HEK293 (cell line): ENCODE results near the gene C20orf204.

ENCODE experiments used
- CTCF ChIA-PET: fragments of 350-600 bp; formaldehyde crosslinking; extraction: SDS; loops from one replicate; lab custom pipeline; 2021; ENCODE audit warnings: antibody characterized with exemption; lab: Yijun Ruan, JAX
- POLR2A ChIA-PET: fragments of 300-600 bp; formaldehyde crosslinking; extraction: SDS; loops from one replicate; lab custom pipeline; 2020; ENCODE audit warnings: antibody characterized with exemption, inconsistent platforms; lab: Yijun Ruan, JAX
- H3K27ac ChIP-seq: fragments of 200-500 bp; sonication (Bioruptor generic); 2 replicates; pipeline ENCODE4 v1.5.1; 2014; ENCODE audit warnings: low read depth, low read length, control low read depth, inconsistent platforms; ENCODE audit errors: extremely low read depth
- H3K36me3 ChIP-seq, 2 experiments: fragments of 200-500 bp in 1 of 2; sonication (Bioruptor generic) in 1 of 2; 1 replicate in 1 of 2; 2 replicates in 1 of 2; pipeline ENCODE4 v1.5.1; 2014 to 2017; ENCODE audit warnings: inconsistent platforms in 2 of 2, low read length in 2 of 2; ENCODE audit not compliant: control insufficient read depth in 2 of 2, insufficient read depth in 1 of 2
- H3K4me1 ChIP-seq: fragments of 200-500 bp; sonication (Bioruptor generic); 2 replicates; pipeline ENCODE4 v1.5.1; 2014; ENCODE audit warnings: mild to moderate bottlenecking, low read length, inconsistent platforms; ENCODE audit not compliant: control insufficient read depth, insufficient read depth
- H3K4me3 ChIP-seq: 2 replicates; pipeline ENCODE4 v1.5.1; 2011; ENCODE audit warnings: low read depth, mild to moderate bottlenecking, control low read depth, low read length, moderate library complexity
- H3K9me3 ChIP-seq: fragments of 200-500 bp; sonication (Bioruptor generic); 2 replicates; pipeline ENCODE4 v1.5.1; 2014; ENCODE audit warnings: low read depth, low read length, inconsistent platforms; ENCODE audit not compliant: control insufficient read depth, insufficient read depth
- BCL11A ChIP-seq: fragments of 450-650 bp; formaldehyde crosslinking; IDR thresholded peaks from 2 replicates; pipeline ENCODE4 v1.5.1; 2016; ENCODE audit warnings: low read depth, missing biosample characterization, missing genetic modification characterization
- HOXA7 ChIP-seq: sonication (generic); formaldehyde crosslinking; IDR thresholded peaks from 2 replicates; pipeline ENCODE4 v1.8.1; 2022; ENCODE audit warnings: missing genetic modification reagents, borderline replicate concordance
- OVOL3 ChIP-seq: fragments of 450-650 bp; formaldehyde crosslinking; IDR thresholded peaks from 2 replicates; pipeline ENCODE4 v1.5.1; 2016; ENCODE audit warnings: missing biosample characterization, missing genetic modification characterization
- SCRT2 ChIP-seq: fragments of 450-650 bp; formaldehyde crosslinking; IDR thresholded peaks from 2 replicates; pipeline ENCODE4 v1.5.1; 2016; ENCODE audit warnings: missing biosample characterization, missing genetic modification characterization
- SP2 ChIP-seq: fragments of 450-650 bp; formaldehyde crosslinking; IDR thresholded peaks from 2 replicates; pipeline ENCODE4 v1.5.1; 2016; ENCODE audit warnings: missing biosample characterization, missing genetic modification characterization
- ZBTB17 ChIP-seq: fragments of 450-650 bp; formaldehyde crosslinking; IDR thresholded peaks from 2 replicates; pipeline ENCODE4 v1.5.1; 2016; ENCODE audit warnings: missing biosample characterization, missing genetic modification characterization
- ZBTB20 ChIP-seq: fragments of 450-650 bp; formaldehyde crosslinking; IDR thresholded peaks from 2 replicates; pipeline ENCODE4 v1.5.1; 2016; ENCODE audit warnings: missing biosample characterization, missing genetic modification characterization
- ZBTB48 ChIP-seq: fragments of 450-650 bp; formaldehyde crosslinking; IDR thresholded peaks from 2 replicates; pipeline ENCODE4 v1.5.1; 2016; ENCODE audit warnings: missing biosample characterization, missing genetic modification characterization
- ZIC2 ChIP-seq: fragments of 450-650 bp; formaldehyde crosslinking; IDR thresholded peaks from 2 replicates; pipeline ENCODE4 v1.5.1; 2016; ENCODE audit warnings: missing biosample characterization, missing genetic modification characterization
- ZNF114 ChIP-seq: fragments of 450-650 bp; formaldehyde crosslinking; IDR thresholded peaks from 2 replicates; pipeline ENCODE4 v1.5.0; 2017; ENCODE audit warnings: missing biosample characterization, missing genetic modification characterization
- ZNF133 ChIP-seq: fragments of 450-650 bp; formaldehyde crosslinking; IDR thresholded peaks from 2 replicates; pipeline ENCODE4 v1.5.1; 2016; ENCODE audit warnings: missing biosample characterization, missing genetic modification characterization
- ZNF155 ChIP-seq: fragments of 450-650 bp; formaldehyde crosslinking; IDR thresholded peaks from 2 replicates; pipeline ENCODE4 v1.5.1; 2016; ENCODE audit warnings: missing biosample characterization, missing genetic modification characterization
- ZNF174 ChIP-seq: fragments of 450-650 bp; formaldehyde crosslinking; IDR thresholded peaks from 2 replicates; pipeline ENCODE4 v1.5.0; 2017; ENCODE audit warnings: missing biosample characterization, mild to moderate bottlenecking, missing genetic modification characterization
- ZNF202 ChIP-seq: fragments of 450-650 bp; formaldehyde crosslinking; IDR thresholded peaks from 2 replicates; pipeline ENCODE4 v1.5.1; 2016; ENCODE audit warnings: missing biosample characterization, missing genetic modification characterization, borderline replicate concordance
- ZNF274 ChIP-seq, 2 experiments: fragments of 200-500 bp in 1 of 2; fragments of 450-650 bp in 1 of 2; sonication (Bioruptor generic) in 1 of 2; formaldehyde crosslinking in 1 of 2; IDR thresholded peaks; 2 replicates each; pipeline versions ENCODE4 v1.5.1 to v1.6.1; 2014 to 2016; ENCODE audit warnings: borderline replicate concordance in 1 of 2, inconsistent platforms in 1 of 2, low read length in 1 of 2, missing biosample characterization in 1 of 2, missing genetic modification characterization in 1 of 2
- ZNF433 ChIP-seq: fragments of 450-650 bp; formaldehyde crosslinking; IDR thresholded peaks from 2 replicates; pipeline ENCODE4 v1.5.1; 2016; ENCODE audit warnings: missing biosample characterization, missing genetic modification characterization, low read depth
- ZNF585B ChIP-seq: fragments of 450-650 bp; formaldehyde crosslinking; IDR thresholded peaks from 2 replicates; pipeline ENCODE4 v1.5.1; 2016; ENCODE audit warnings: missing biosample characterization, missing genetic modification characterization
- TF ChIP-seq, protein P1 (sequence below): fragments of 450-650 bp; formaldehyde crosslinking; IDR thresholded peaks from 2 replicates; pipeline ENCODE4 v1.5.1; 2017; ENCODE audit warnings: missing biosample characterization, missing genetic modification characterization
- TF ChIP-seq, protein P2 (sequence below): fragments of 450-650 bp; formaldehyde crosslinking; IDR thresholded peaks from 2 replicates; pipeline ENCODE4 v1.5.1; 2017; ENCODE audit warnings: missing biosample characterization, missing genetic modification characterization
- TF ChIP-seq, protein P3 (sequence below): fragments of 450-650 bp; formaldehyde crosslinking; IDR thresholded peaks from 2 replicates; pipeline ENCODE4 v1.5.1; 2016; ENCODE audit warnings: missing biosample characterization, missing genetic modification characterization
- TF ChIP-seq, protein P4 (sequence below): fragments of 450-650 bp; formaldehyde crosslinking; IDR thresholded peaks from 2 replicates; pipeline ENCODE4 v1.5.1; 2016; ENCODE audit warnings: missing biosample characterization, missing genetic modification characterization

Gene C20orf204

DNA sequence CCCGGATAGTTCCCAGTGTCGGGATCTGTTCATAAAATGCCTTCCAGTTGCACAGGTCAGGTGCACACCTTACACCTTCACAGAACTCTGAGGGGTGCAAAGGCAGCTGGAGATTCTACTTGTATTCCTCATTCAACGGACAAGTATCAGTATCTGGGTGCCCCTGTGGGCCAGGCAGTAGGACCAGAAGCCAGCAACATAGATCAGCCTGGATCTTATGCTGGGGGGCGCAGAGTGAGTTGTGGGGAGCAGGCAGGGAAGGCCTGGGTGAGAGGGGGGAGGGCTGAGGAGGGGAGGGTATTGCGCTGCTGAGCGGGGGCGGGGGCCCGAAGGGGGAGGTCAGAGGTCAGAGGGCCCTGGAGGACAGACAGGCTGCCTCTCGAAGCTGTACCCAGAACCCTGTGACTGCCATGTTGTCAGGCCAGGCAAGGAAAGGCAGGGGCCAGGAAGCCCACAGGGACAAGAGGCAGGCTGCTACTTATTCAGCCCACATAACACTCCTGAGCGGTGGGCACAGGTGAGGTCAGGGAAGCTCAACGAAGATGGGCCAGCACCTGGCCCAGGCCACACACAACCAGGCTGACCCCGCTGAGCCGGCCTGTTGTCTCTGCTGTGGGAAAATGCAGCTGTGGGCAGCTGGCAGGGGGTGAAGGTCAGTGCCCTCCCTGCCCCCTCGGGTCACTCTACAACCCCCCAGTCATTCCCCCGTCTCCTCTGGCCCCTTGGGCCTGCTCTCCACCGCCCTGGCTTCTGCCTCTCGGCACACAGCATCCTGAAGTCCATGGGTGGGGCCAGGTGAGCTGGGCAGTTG lies 45.0 kb downstream of the C20orf204 start (continued):
- TF ChIP-seq, protein P1, sequence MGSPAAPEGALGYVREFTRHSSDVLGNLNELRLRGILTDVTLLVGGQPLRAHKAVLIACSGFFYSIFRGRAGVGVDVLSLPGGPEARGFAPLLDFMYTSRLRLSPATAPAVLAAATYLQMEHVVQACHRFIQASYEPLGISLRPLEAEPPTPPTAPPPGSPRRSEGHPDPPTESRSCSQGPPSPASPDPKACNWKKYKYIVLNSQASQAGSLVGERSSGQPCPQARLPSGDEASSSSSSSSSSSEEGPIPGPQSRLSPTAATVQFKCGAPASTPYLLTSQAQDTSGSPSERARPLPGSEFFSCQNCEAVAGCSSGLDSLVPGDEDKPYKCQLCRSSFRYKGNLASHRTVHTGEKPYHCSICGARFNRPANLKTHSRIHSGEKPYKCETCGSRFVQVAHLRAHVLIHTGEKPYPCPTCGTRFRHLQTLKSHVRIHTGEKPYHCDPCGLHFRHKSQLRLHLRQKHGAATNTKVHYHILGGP (tag by site-specific recombination) = no peak
- TF ChIP-seq, protein P2, sequence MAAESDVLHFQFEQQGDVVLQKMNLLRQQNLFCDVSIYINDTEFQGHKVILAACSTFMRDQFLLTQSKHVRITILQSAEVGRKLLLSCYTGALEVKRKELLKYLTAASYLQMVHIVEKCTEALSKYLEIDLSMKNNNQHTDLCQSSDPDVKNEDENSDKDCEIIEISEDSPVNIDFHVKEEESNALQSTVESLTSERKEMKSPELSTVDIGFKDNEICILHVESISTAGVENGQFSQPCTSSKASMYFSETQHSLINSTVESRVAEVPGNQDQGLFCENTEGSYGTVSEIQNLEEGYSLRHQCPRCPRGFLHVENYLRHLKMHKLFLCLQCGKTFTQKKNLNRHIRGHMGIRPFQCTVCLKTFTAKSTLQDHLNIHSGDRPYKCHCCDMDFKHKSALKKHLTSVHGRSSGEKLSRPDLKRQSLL (tag by site-specific recombination) = no peak
- TF ChIP-seq BCL11A (peak; percentile 85), ZNF585B (tag by site-specific recombination) (no peak), ZNF433 (tag by site-specific recombination) (no peak), ZBTB48 (no peak), ZNF174 (tag by site-specific recombination) (no peak), HOXA7 (CRISPR knock-in tag) (no peak), ZNF274 (IDR thresholded peaks at IDR 0.05; ENCODE audit: low read length) (no peak), ZNF274 (tag by site-specific recombination; IDR thresholded peaks at IDR 0.05; ENCODE audit: borderline replicate concordance) (no peak)

DNA sequence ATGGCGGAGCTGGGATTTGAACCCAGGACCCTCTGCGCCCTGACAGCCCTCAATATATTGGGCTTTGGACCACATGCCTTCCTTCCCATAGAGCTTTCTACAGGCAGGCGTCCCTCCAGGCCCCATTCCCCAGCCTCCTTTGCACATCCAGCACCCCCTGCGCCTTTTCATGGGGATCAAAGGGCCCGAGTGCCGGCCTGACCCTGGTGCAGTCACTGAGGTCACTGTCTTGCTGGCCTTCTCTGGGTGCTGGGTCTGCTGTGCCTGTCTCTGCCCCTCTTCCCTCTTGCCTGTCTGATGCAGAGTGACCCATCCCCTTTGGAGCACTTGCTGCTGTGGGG lies 45.6 kb downstream of the C20orf204 start:
- CTCF ChIA-PET = interaction anchor here (0.9 kb wide), 1 partner anchor 21 kb away, joined by 3 read pairs; no protein-coding TSS in a partner anchor
- POLR2A ChIA-PET = interaction anchor here (2.9 kb wide), 1 partner anchor 19 kb away, joined by 13 read pairs; the partner anchor contains the start of gene TCEA2
- H3K4me3 ChIP-seq = no peak overlapping the region
- H3K27ac ChIP-seq = no peak overlapping the region
- no peaks in the 10 kb centered on the region for H3K9me3 ChIP-seq
- peaks cover 10% of the 10 kb centered on the region for H3K4me1 ChIP-seq
- TF ChIP-seq ZIC2 (tag by site-specific recombination) (no peak), ZNF133 (tag by site-specific recombination) (no peak)
- no peaks in the 10 kb centered on the region for H3K36me3 ChIP-seq

DNA sequence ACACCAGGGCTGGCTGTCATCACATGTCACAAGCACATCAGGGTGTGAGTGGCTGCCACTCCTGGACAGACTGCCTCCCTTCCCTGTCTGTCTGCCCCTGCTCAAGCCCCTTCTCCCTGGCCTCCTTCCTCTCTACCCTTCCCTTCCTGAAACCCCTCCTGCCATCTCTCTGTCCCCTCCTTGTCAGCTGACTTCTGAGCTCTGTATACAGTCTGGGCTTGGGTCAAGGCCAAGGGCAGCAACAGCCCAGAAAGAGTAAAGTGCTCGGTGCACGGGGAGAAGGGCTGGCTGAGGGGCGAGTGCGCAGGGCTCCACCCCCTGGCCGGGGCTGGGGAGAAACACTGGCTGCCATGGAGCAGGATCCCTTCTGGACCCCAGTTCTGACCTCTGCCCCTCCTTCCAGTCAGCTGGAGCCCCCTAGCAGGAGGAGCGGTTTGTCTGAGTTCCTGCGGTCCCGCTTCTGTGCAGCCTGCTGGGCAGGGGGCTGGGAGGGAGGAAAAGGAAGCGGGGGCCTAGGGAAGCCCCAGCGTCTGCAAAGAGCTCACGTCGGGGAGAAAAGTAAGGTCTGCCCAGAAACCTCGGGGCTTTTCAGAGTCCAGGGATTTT lies 46.2 kb downstream of the C20orf204 start:
- H3K4me1 ChIP-seq = peaks cover 10% of the 10 kb centered on the region
- H3K4me3 ChIP-seq = no peak overlapping the region
- H3K36me3 ChIP-seq = no peaks in the 10 kb centered on the region
- POLR2A ChIA-PET = interaction anchor here (2.9 kb wide), 1 partner anchor 20 kb away, joined by 13 read pairs; the partner anchor contains the start of gene TCEA2
- CTCF ChIA-PET = interaction anchor here (0.9 to 4.8 kb wide), 2 partner anchors 20 to 38 kb away, joined by 3 to 35 read pairs; no protein-coding TSS in a partner anchor
- H3K9me3 ChIP-seq = no peaks in the 10 kb centered on the region
- TF ChIP-seq ZNF114 (tag by site-specific recombination) (no peak), ZNF155 (tag by site-specific recombination) (no peak), ZNF202 (tag by site-specific recombination) (no peak), ZIC2 (tag by site-specific recombination) (0 out of 2 replicates have a peak, but pooled peaks have one; percentile 19), OVOL3 (tag by site-specific recombination) (no peak), ZBTB17 (tag by site-specific recombination) (peak; percentile 55; the same call in 1 of the 2 replicates), ZBTB20 (tag by site-specific recombination) (peak; percentile 48), SP2 (tag by site-specific recombination) (0 out of 2 replicates have a peak, but pooled peaks have one; percentile 16), SCRT2 (0 out of 2 replicates have a peak, but pooled peaks have one; percentile 22)
- TF ChIP-seq, protein P3, sequence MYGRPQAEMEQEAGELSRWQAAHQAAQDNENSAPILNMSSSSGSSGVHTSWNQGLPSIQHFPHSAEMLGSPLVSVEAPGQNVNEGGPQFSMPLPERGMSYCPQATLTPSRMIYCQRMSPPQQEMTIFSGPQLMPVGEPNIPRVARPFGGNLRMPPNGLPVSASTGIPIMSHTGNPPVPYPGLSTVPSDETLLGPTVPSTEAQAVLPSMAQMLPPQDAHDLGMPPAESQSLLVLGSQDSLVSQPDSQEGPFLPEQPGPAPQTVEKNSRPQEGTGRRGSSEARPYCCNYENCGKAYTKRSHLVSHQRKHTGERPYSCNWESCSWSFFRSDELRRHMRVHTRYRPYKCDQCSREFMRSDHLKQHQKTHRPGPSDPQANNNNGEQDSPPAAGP (tag by site-specific recombination) = peak; percentile 34; the same call in 1 of the 2 replicates
- TF ChIP-seq, protein P4, sequence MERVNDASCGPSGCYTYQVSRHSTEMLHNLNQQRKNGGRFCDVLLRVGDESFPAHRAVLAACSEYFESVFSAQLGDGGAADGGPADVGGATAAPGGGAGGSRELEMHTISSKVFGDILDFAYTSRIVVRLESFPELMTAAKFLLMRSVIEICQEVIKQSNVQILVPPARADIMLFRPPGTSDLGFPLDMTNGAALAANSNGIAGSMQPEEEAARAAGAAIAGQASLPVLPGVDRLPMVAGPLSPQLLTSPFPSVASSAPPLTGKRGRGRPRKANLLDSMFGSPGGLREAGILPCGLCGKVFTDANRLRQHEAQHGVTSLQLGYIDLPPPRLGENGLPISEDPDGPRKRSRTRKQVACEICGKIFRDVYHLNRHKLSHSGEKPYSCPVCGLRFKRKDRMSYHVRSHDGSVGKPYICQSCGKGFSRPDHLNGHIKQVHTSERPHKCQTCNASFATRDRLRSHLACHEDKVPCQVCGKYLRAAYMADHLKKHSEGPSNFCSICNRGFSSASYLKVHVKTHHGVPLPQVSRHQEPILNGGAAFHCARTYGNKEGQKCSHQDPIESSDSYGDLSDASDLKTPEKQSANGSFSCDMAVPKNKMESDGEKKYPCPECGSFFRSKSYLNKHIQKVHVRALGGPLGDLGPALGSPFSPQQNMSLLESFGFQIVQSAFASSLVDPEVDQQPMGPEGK (tag by site-specific recombination) = peak; percentile 55; the same call in 1 of the 2 replicates
- TF ChIP-seq, all 188 proteins: peak for 7
- no peak overlapping the region for H3K27ac ChIP-seq
